DOHH2 (cell line): ENCODE measurements around the gene SPATA6L.

Experiments used
- CTCF ChIP-seq: fragments of 200-600 bp; sonication (generic); IDR thresholded peaks from one replicate; pipeline ENCODE4 v1.5.1; 2014; ENCODE audit warnings: antibody characterized with exemption, mild to moderate bottlenecking, low read depth, low read length; ENCODE audit not compliant: poor library complexity, severe bottlenecking
- EZH2phosphoT487 ChIP-seq: fragments of 200-600 bp; sonication (generic); IDR thresholded peaks from 2 replicates; pipeline ENCODE4 v1.6.1; 2017; ENCODE audit warnings: borderline replicate concordance, mild to moderate bottlenecking, antibody characterized with exemption, low read length, moderate library complexity, mixed read lengths

- TF ChIP-seq CTCF (no peak), EZH2phosphoT487 (no peak)
Measured at GRCh38 chr9:4654084-4654483, 12.2 kb downstream of the SPATA6L start.
